GM12801 (cell line): ENCODE measurements around the gene KNL1.

Source experiments
- CTCF ChIP-seq: IDR thresholded peaks from one replicate; pipeline ENCODE4 v1.5.1; 2011; ENCODE audit warnings: control low read depth; ENCODE audit not compliant: insufficient read length; ENCODE audit errors: extremely low read depth

The KNL1 gene

GRCh38 chr15:40569129-40569953 is 24.7 kb upstream of the KNL1 start, which contains the start of gene RPUSD2:
Gene RPUSD2, plus strand, starts transcription at chr15:40569299. Its CDS starts 39 bp downstream, at chr15:40569338.
- no peak for TF ChIP-seq CTCF

GRCh38 chr15:40575113-40575512 is 18.9 kb upstream of the KNL1 start:
- TF ChIP-seq CTCF, result no peak

GRCh38 chr15:40578892-40579291 is 15.2 kb upstream of the KNL1 start:
- TF ChIP-seq CTCF, result no peak

- no peak for TF ChIP-seq CTCF
Observed at GRCh38 chr15:40582726-40583246, 11.3 kb upstream of the KNL1 start.

GRCh38 chr15:40584191-40584590 is 9.9 kb upstream of the KNL1 start:
- TF ChIP-seq CTCF, result no peak

- no peak for TF ChIP-seq CTCF
Observed at GRCh38 chr15:40590667-40591050, 3.4 kb upstream of the KNL1 start.

- no peak for TF ChIP-seq CTCF
Observed at GRCh38 chr15:40591389-40591788, 2.7 kb upstream of the KNL1 start.
